HepG2 (cell line): ENCODE results near the gene ATP8A1. TPM values are rescaled to one million over a fixed set of nuclear protein-coding genes. Genes with fewer than 3 reads are reported as not detected.

Experiments used
- ATAC-seq: fragments of 200-7000 bp; cut with Tn5 transposase; 3 replicates; pipeline ENCODE4 v1.9.1; 2020; ENCODE audit warnings: mild to moderate bottlenecking, moderate library complexity
- BruUV-seq: library from RNA; stranded (reverse); fragments of 400-500 nt; replicated peaks from 2 replicates; lab custom pipeline; 2021; lab: Mats Ljungman, UMichigan
- CTCF ChIA-PET: fragments of 300-600 bp; formaldehyde crosslinking; extraction: SDS; loops from one replicate; lab custom pipeline; 2021; ENCODE audit warnings: low total read pairs, inconsistent platforms, low intra/inter-chr PET ratio; lab: Yijun Ruan, JAX
- POLR2A ChIA-PET: fragments of 350-600 bp; sonication (Branson Sonifier 250); formaldehyde crosslinking; loops from one replicate; lab custom pipeline; 2020; ENCODE audit warnings: antibody characterized with exemption, inconsistent platforms; lab: Yijun Ruan, JAX
- DNase-seq: peaks from one replicate; pipeline ENCODE4 v3.0.0-alpha.2; 2015; ENCODE audit warnings: low spot score
- FAIRE-seq: peaks from 3 replicates; lab custom pipeline; 2011; peaks lifted over from hg19 to GRCh38; lab: Jason Lieb, UNC
- H2AFZ ChIP-seq: one replicate; pipeline ENCODE4 v1.6.1; 2011; ENCODE audit warnings: low read length, inconsistent platforms
- H3K27ac ChIP-seq: fragments of 300-600 bp; 3 replicates; pipeline ENCODE4 v1.8.0; 2011; ENCODE audit warnings: mixed run types, mild to moderate bottlenecking, mixed read lengths, low read length, inconsistent platforms; ENCODE audit not compliant: insufficient read depth; ENCODE audit errors: extremely low read length
- H3K27me3 ChIP-seq, 2 experiments: fragments of 200-600 bp in 1 of 2; 2 replicates in 1 of 2; 3 replicates in 1 of 2; pipeline versions ENCODE4 v1.6.0 to v1.8.0; 2011; ENCODE audit warnings: low read length in 2 of 2, mild to moderate bottlenecking in 2 of 2, moderate library complexity in 2 of 2, inconsistent platforms in 1 of 2; ENCODE audit not compliant: insufficient read depth in 2 of 2, control insufficient read depth in 1 of 2
- H3K36me3 ChIP-seq, 2 experiments: fragments of 200-600 bp in 1 of 2; replicated peaks in 1 of 2; 2 replicates in 1 of 2; 3 replicates in 1 of 2; pipeline versions ENCODE4 v1.5.1 to v1.8.0; 2011; ENCODE audit warnings: low read length in 2 of 2, inconsistent platforms in 1 of 2; ENCODE audit not compliant: insufficient read depth in 2 of 2, control insufficient read depth in 1 of 2
- H3K4me1 ChIP-seq: 2 replicates; pipeline ENCODE4 v1.5.1; 2012; ENCODE audit warnings: low read length, inconsistent platforms; ENCODE audit not compliant: insufficient read depth
- H3K4me2 ChIP-seq: 2 replicates; pipeline ENCODE4 v1.6.0; 2011; ENCODE audit warnings: low read depth, low read length, inconsistent platforms
- H3K4me3 ChIP-seq, 3 experiments: fragments of 200-600 bp in 1 of 3; sonication (generic), shearing (Covaris generic) in 1 of 3; replicated peaks in 1 of 3; 2 replicates each; pipeline ENCODE4 v1.5.1; 2011 to 2016; ENCODE audit warnings: low read length in 3 of 3, inconsistent platforms in 2 of 3, low read depth in 2 of 3, mild to moderate bottlenecking in 2 of 3, control low read depth in 1 of 3, mixed read lengths in 1 of 3; ENCODE audit not compliant: insufficient read depth in 1 of 3
- H3K79me2 ChIP-seq: one replicate; pipeline ENCODE4 v1.6.1; 2011; ENCODE audit warnings: low read length, inconsistent platforms; ENCODE audit not compliant: insufficient read depth
- H3K9ac ChIP-seq: 2 replicates; pipeline ENCODE4 v1.6.0; 2011; ENCODE audit warnings: mild to moderate bottlenecking, low read depth, low read length, inconsistent platforms; ENCODE audit not compliant: insufficient read depth
- H3K9me3 ChIP-seq: 2 replicates; pipeline ENCODE4 v1.5.1; 2012; ENCODE audit warnings: mild to moderate bottlenecking, low read length
- H4K20me1 ChIP-seq: 2 replicates; pipeline ENCODE4 v1.6.0; 2011; ENCODE audit warnings: inconsistent platforms, mild to moderate bottlenecking, low read length, moderate library complexity; ENCODE audit not compliant: insufficient read depth
- ELK4 ChIP-seq: sonication (generic); formaldehyde crosslinking; IDR thresholded peaks from 2 replicates; pipeline ENCODE4 v1.9.0; 2021; ENCODE audit warnings: missing genetic modification reagents, borderline replicate concordance
- HNRNPK ChIP-seq: fragments of 200-400 bp; formaldehyde crosslinking; IDR thresholded peaks from 2 replicates; pipeline ENCODE4 v1.6.1; 2018; ENCODE audit warnings: low read length, low read depth, moderate library complexity, mild to moderate bottlenecking; ENCODE audit not compliant: poor library complexity, severe bottlenecking
- JDP2 ChIP-seq: sonication (generic); formaldehyde crosslinking; IDR thresholded peaks from 2 replicates; pipeline ENCODE4 v1.8.1; 2022; ENCODE audit warnings: missing genetic modification reagents, borderline replicate concordance
- KLF16 ChIP-seq, 2 experiments: sonication (generic) in 1 of 2; formaldehyde crosslinking in 1 of 2; IDR thresholded peaks; 2 replicates each; pipeline versions ENCODE4 v1.6.1 to v1.8.0; 2016 to 2023; ENCODE audit warnings: missing genetic modification reagents in 2 of 2, missing compliant biosample characterization in 1 of 2
- RBM39 ChIP-seq: fragments of 200-400 bp; formaldehyde crosslinking; IDR thresholded peaks from one replicate; pipeline ENCODE4 v1.6.1; 2018; ENCODE audit warnings: antibody characterized with exemption, mild to moderate bottlenecking, low read depth, low read length; ENCODE audit not compliant: poor library complexity, severe bottlenecking
- TCF12 ChIP-seq, 2 experiments: fragments of 450-650 bp in 1 of 2; sonication (generic) in 1 of 2; formaldehyde crosslinking in 1 of 2; IDR thresholded peaks; 2 replicates each; pipeline versions ENCODE4 v1.6.1 to v1.8.0; 2017 to 2022; ENCODE audit warnings: antibody characterized with exemption in 1 of 2, mild to moderate bottlenecking in 1 of 2, missing genetic modification reagents in 1 of 2, moderate library complexity in 1 of 2
- TCF7 ChIP-seq: sonication (generic); IDR thresholded peaks from 2 replicates; pipeline ENCODE4 v1.6.1; 2016; ENCODE audit warnings: antibody characterized with exemption, low read depth
- TEF ChIP-seq: sonication (generic); formaldehyde crosslinking; IDR thresholded peaks from 2 replicates; pipeline ENCODE4 v1.5.0; 2020; ENCODE audit warnings: missing genetic modification reagents
- XRCC5 ChIP-seq: fragments of 200-400 bp; formaldehyde crosslinking; optimal IDR thresholded peaks from 2 replicates; pipeline ENCODE3; 2017; ENCODE audit warnings: mild to moderate bottlenecking, low read length
- ZEB1 ChIP-seq: IDR thresholded peaks from 2 replicates; pipeline ENCODE4 v1.6.1; 2012; ENCODE audit warnings: mild to moderate bottlenecking, low read depth, inconsistent platforms; ENCODE audit not compliant: insufficient replicate concordance
- ZFP36 ChIP-seq: fragments of 150-350 bp; IDR thresholded peaks from 2 replicates; pipeline ENCODE4 v1.6.1; 2018; ENCODE audit warnings: borderline replicate concordance, low read length, low read depth; ENCODE audit not compliant: partially characterized antibody
- ZNF263 ChIP-seq: sonication (generic); formaldehyde crosslinking; IDR thresholded peaks from 2 replicates; pipeline ENCODE4 v1.4.0; 2020; ENCODE audit warnings: missing genetic modification reagents
- ZNF30 ChIP-seq: sonication (generic); formaldehyde crosslinking; IDR thresholded peaks from 2 replicates; pipeline ENCODE4 v1.5.0; 2020; ENCODE audit warnings: mild to moderate bottlenecking, missing genetic modification reagents
- ZNF841 ChIP-seq: sonication (generic); formaldehyde crosslinking; IDR thresholded peaks from 2 replicates; pipeline ENCODE4 v1.8.1; 2023; ENCODE audit warnings: missing genetic modification reagents, borderline replicate concordance
- WGBS: methylation state at CpG from one replicate; pipeline ENCODE4 v1.1.6; 2017; ENCODE audit warnings: low lambda C conversion rate; 5-methylcytosine and 5-hydroxymethylcytosine counted together
- in situ Hi-C: cut with HindIII; loops from 2 replicates; pipeline ENCODE4 v1.10.0; 2017; ENCODE audit warnings: low pct_unique_long_range_greater_than_20kb; ENCODE audit not compliant: extremely low pct_ligation_motif_present
- intact Hi-C: fragments of 100-400 bp; cut with micrococcal nuclease; formaldehyde crosslinking; loops from one replicate; pipeline ENCODE4 v1.10.0; 2022; ENCODE audit not compliant: unreplicated experiment
- polyA plus RNA-seq, 8 experiments: library from polyadenylated mRNA; depleted of rRNA in 3 of 8; stranded (reverse) in 7 of 8; unstranded in 1 of 8; fragments of >200 nt; fragmentation: Illumina TruSeq in 4 of 8; extraction: Trizol in 4 of 8; gene quantifications; 2 replicates each; pipeline versions ENCODE4 v1.2.1 to v1.2.3, GENCODE V29; 2011 to 2016; ENCODE audit warnings: low read depth in 4 of 8, missing spikeins in 1 of 8, mixed read lengths in 1 of 8; ENCODE audit not compliant: insufficient read depth in 1 of 8
- total RNA-seq, 5 experiments: library from RNA; depleted of rRNA; stranded (reverse); fragments of >200 nt; fragmentation: Illumina TruSeq; extraction: Trizol; gene quantifications; 2 replicates each; pipeline ENCODE4 v1.2.3, GENCODE V29; 2016; ENCODE audit warnings: low read depth in 1 of 5
- TF ChIP-seq, protein P1 (sequence below): sonication (generic); formaldehyde crosslinking; IDR thresholded peaks from 2 replicates; pipeline ENCODE4 v1.5.0; 2020; ENCODE audit warnings: missing genetic modification reagents
- TF ChIP-seq, protein P2 (sequence below): IDR thresholded peaks from 2 replicates; pipeline ENCODE4 v1.6.1; 2012; ENCODE audit warnings: low read depth, low read length, improper control_type of control experiment
- TF ChIP-seq, protein P3 (sequence below): sonication (generic); formaldehyde crosslinking; IDR thresholded peaks from 2 replicates; pipeline ENCODE4 v1.9.0; 2021; ENCODE audit warnings: missing genetic modification reagents, mild to moderate bottlenecking, borderline replicate concordance

The ATP8A1 gene
- total and polyA plus RNA-seq, 2 of the 13 experiments (the other 11 are each of a cell fraction or from before 2014, with no cell fraction given): 1.7 to 6.2 TPM

- H3K9me3 ChIP-seq: no peaks in the 10 kb centered on the region
- no peak overlapping the region for H3K27ac ChIP-seq
- H3K27me3 ChIP-seq: no peaks in the 10 kb centered on the region
- H3K36me3 ChIP-seq: no peaks in the 10 kb centered on the region
- H2AFZ ChIP-seq: no peak overlapping the region
- in situ Hi-C loops: no loop called here
- no peak overlapping the region for H3K4me3 ChIP-seq
- intact Hi-C loops: no loop called here
- ATAC-seq: no peak
- BruUV-seq: no TSS peak
- DNase-seq: no peak
- no peaks in the 10 kb centered on the region for H3K79me2 ChIP-seq
- no peak overlapping the region for H3K9ac ChIP-seq
- CTCF ChIA-PET: no interaction called here
- no peak for FAIRE-seq
- no peaks in the 10 kb centered on the region for H4K20me1 ChIP-seq
- WGBS: 44% methylated on average over 5 of the region's 5 CpGs
- POLR2A ChIA-PET: no interaction called here
- H3K4me1 ChIP-seq: no peaks in the 10 kb centered on the region
- no peak overlapping the region for H3K4me2 ChIP-seq
- TF ChIP-seq HNRNPK (no peak), TEF (no peak), JDP2 (CRISPR knock-in tag) (no peak), ZEB1 (no peak), TCF12 (IDR thresholded peaks at IDR 0.05) (no peak), TCF12 (CRISPR knock-in tag; IDR thresholded peaks at IDR 0.05) (no peak), XRCC5 (no peak), ZNF30 (CRISPR knock-in tag) (no peak), ZNF263 (CRISPR knock-in tag) (no peak), KLF16 (CRISPR knock-in tag; IDR thresholded peaks at IDR 0.05) (no peak), ZNF841 (CRISPR knock-in tag) (no peak), RBM39 (no peak), TCF7 (no peak), ELK4 (CRISPR knock-in tag) (no peak), ZFP36 (no peak)
- TF ChIP-seq, protein P1, sequence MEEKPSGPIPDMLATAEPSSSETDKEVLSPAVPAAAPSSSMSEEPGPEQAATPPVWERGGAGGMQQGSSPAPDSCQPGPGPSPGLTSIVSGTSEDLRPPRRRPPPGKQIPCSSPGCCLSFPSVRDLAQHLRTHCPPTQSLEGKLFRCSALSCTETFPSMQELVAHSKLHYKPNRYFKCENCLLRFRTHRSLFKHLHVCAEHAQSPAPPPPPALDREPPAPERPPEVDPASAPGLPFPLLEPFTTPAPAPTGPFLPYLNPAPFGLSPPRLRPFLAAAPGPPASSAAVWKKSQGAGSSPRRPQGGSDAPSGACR (CRISPR knock-in tag): no peak
- TF ChIP-seq, protein P2, sequence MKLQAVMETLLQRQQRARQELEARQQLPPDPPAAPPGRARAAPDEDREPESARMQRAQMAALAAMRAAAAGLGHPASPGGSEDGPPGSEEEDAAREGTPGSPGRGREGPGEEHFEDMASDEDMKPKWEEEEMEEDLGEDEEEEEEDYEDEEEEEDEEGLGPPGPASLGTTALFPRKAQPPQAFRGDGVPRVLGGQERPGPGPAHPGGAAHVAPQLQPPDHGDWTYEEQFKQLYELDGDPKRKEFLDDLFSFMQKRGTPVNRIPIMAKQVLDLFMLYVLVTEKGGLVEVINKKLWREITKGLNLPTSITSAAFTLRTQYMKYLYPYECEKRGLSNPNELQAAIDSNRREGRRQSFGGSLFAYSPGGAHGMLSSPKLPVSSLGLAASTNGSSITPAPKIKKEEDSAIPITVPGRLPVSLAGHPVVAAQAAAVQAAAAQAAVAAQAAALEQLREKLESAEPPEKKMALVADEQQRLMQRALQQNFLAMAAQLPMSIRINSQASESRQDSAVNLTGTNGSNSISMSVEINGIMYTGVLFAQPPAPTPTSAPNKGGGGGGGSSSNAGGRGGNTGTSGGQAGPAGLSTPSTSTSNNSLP: no peak
- TF ChIP-seq, protein P3, sequence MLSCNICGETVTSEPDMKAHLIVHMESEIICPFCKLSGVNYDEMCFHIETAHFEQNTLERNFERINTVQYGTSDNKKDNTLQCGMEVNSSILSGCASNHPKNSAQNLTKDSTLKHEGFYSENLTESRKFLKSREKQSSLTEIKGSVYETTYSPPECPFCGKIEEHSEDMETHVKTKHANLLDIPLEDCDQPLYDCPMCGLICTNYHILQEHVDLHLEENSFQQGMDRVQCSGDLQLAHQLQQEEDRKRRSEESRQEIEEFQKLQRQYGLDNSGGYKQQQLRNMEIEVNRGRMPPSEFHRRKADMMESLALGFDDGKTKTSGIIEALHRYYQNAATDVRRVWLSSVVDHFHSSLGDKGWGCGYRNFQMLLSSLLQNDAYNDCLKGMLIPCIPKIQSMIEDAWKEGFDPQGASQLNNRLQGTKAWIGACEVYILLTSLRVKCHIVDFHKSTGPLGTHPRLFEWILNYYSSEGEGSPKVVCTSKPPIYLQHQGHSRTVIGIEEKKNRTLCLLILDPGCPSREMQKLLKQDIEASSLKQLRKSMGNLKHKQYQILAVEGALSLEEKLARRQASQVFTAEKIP (CRISPR knock-in tag): no peak
Measured at GRCh38 chr4:42633605-42634388, 23.1 kb downstream of the ATP8A1 start.
